IMR-90 (cell line): ENCODE measurements around the gene ANKRD53. TPM values are rescaled to one million over a fixed set of nuclear protein-coding genes. Genes with fewer than 3 reads are reported as not detected.
A peak's percentile ranks its signal among the peaks of the same experiment; 100 is the strongest.

Experiments
- ATAC-seq: fragments of 200-7000 bp; cut with Tn5 transposase; 2 replicates; pipeline ENCODE4 v1.9.1; 2020; ENCODE audit warnings: low read depth, mild to moderate bottlenecking, moderate library complexity
- BruUV-seq: library from RNA; stranded (reverse); fragments of 400-500 nt; replicated peaks from 2 replicates; lab custom pipeline; 2021; lab: Mats Ljungman, UMichigan
- CTCF ChIA-PET: fragments of 300-600 bp; formaldehyde crosslinking; extraction: SDS; loops from one replicate; lab custom pipeline; 2021; ENCODE audit warnings: antibody characterized with exemption; lab: Yijun Ruan, JAX
- POLR2A ChIA-PET: fragments of 300-600 bp; sonication (Branson Sonifier 250); formaldehyde crosslinking; loops from one replicate; lab custom pipeline; 2022; ENCODE audit warnings: antibody characterized with exemption; ENCODE audit not compliant: unreplicated experiment; lab: Charles Lee
- DNase-seq: peaks from one replicate; pipeline ENCODE4 v3.0.0; 2013
- H2AFZ ChIP-seq: replicated peaks from 2 replicates; pipeline ENCODE3; 2013; ENCODE audit warnings: low read length, mild to moderate bottlenecking; ENCODE audit not compliant: poor library complexity
- H2AK5ac ChIP-seq: 2 replicates; pipeline ENCODE4 v1.6.1; 2013; ENCODE audit warnings: low read depth, low read length, inconsistent platforms
- H2AK9ac ChIP-seq: replicated peaks from 2 replicates; pipeline ENCODE3; 2013; ENCODE audit warnings: mild to moderate bottlenecking, low read depth, low read length, moderate library complexity; ENCODE audit not compliant: poor library complexity
- H2BK120ac ChIP-seq: 2 replicates; pipeline ENCODE4 v1.6.1; 2013; ENCODE audit warnings: low read depth, low read length, inconsistent platforms
- H2BK15ac ChIP-seq: 3 replicates; pipeline ENCODE4 v1.6.1; 2013; ENCODE audit warnings: low read depth, low read length, inconsistent platforms
- H2BK20ac ChIP-seq: 2 replicates; pipeline ENCODE4 v1.6.1; 2013; ENCODE audit warnings: low read depth, mild to moderate bottlenecking, inconsistent platforms, low read length, moderate library complexity
- H2BK5ac ChIP-seq: 2 replicates; pipeline ENCODE4 v1.6.1; 2013; ENCODE audit warnings: mild to moderate bottlenecking, low read depth, low read length, inconsistent platforms; ENCODE audit not compliant: poor library complexity, severe bottlenecking
- H3K14ac ChIP-seq: replicated peaks from 2 replicates; pipeline ENCODE4 v1.6.1; 2013; ENCODE audit warnings: low read depth, low read length, inconsistent platforms
- H3K18ac ChIP-seq: 2 replicates; pipeline ENCODE4 v1.6.1; 2013; ENCODE audit warnings: low read depth, low read length, control low read depth
- H3K23ac ChIP-seq: 2 replicates; pipeline ENCODE4 v1.6.1; 2013; ENCODE audit warnings: low read depth, low read length, inconsistent platforms
- H3K27ac ChIP-seq: 2 replicates; pipeline ENCODE4 v1.5.1; 2013; ENCODE audit warnings: mild to moderate bottlenecking, control low read depth, low read length; ENCODE audit not compliant: insufficient read depth
- H3K27me3 ChIP-seq: 2 replicates; pipeline ENCODE4 v1.6.1; 2013; ENCODE audit warnings: low read length; ENCODE audit not compliant: control insufficient read depth, insufficient read depth
- H3K36me3 ChIP-seq: 2 replicates; pipeline ENCODE4 v1.6.1; 2013; ENCODE audit warnings: low read length, mixed read lengths; ENCODE audit not compliant: control insufficient read depth, insufficient read depth
- H3K4ac ChIP-seq: 2 replicates; pipeline ENCODE4 v1.6.1; 2013; ENCODE audit warnings: low read depth, low read length, inconsistent platforms
- H3K4me1 ChIP-seq: 2 replicates; pipeline ENCODE4 v1.6.1; 2013; ENCODE audit warnings: low read length, mixed read lengths; ENCODE audit not compliant: control insufficient read depth, insufficient read depth
- H3K4me2 ChIP-seq: 2 replicates; pipeline ENCODE4 v1.6.1; 2013; ENCODE audit warnings: low read depth, mild to moderate bottlenecking, control low read depth, low read length, moderate library complexity
- H3K4me3 ChIP-seq: 2 replicates; pipeline ENCODE4 v1.5.1; 2013; ENCODE audit warnings: low read depth, mild to moderate bottlenecking, control low read depth, low read length, moderate library complexity; ENCODE audit not compliant: insufficient read depth
- H3K56ac ChIP-seq: 2 replicates; pipeline ENCODE4 v1.6.1; 2013; ENCODE audit warnings: low read length, inconsistent platforms; ENCODE audit not compliant: insufficient read depth; ENCODE audit errors: extremely low read depth
- H3K79me1 ChIP-seq, 2 experiments: 2 replicates each; pipeline ENCODE4 v1.6.1; 2013; ENCODE audit warnings: low read length in 2 of 2, inconsistent platforms in 1 of 2, low read depth in 1 of 2
- H3K9ac ChIP-seq: 2 replicates; pipeline ENCODE4 v1.6.1; 2013; ENCODE audit warnings: low read depth, low read length, control low read depth
- H3K9me1 ChIP-seq: 2 replicates; pipeline ENCODE4 v1.6.1; 2013; ENCODE audit warnings: low read length, inconsistent platforms; ENCODE audit not compliant: insufficient read depth
- H3K9me3 ChIP-seq: 2 replicates; pipeline ENCODE4 v1.6.1; 2013; ENCODE audit warnings: low read length; ENCODE audit not compliant: control insufficient read depth, insufficient read depth
- H4K20me1 ChIP-seq: 2 replicates; pipeline ENCODE4 v1.6.1; 2013; ENCODE audit warnings: low read length, inconsistent platforms; ENCODE audit not compliant: insufficient read depth
- H4K5ac ChIP-seq: 2 replicates; pipeline ENCODE4 v1.6.1; 2013; ENCODE audit warnings: mild to moderate bottlenecking, low read depth, low read length, control low read depth
- H4K8ac ChIP-seq, 2 experiments: 2 replicates each; pipeline ENCODE4 v1.6.1; 2013; ENCODE audit warnings: low read depth in 2 of 2, low read length in 2 of 2, control low read depth in 1 of 2, inconsistent platforms in 1 of 2
- H4K91ac ChIP-seq: 2 replicates; pipeline ENCODE4 v1.6.1; 2013; ENCODE audit warnings: low read depth, low read length, inconsistent platforms; ENCODE audit not compliant: insufficient read depth
- BHLHE40 ChIP-seq: fragments of 150-350 bp; IDR thresholded peaks from 2 replicates; pipeline ENCODE4 v1.6.1; 2016; ENCODE audit warnings: mild to moderate bottlenecking, low read depth, low read length
- CEBPB ChIP-seq: IDR thresholded peaks from 2 replicates; pipeline ENCODE4 v1.6.1; 2012; ENCODE audit warnings: low read depth, low read length, improper control_type of control experiment
- RFX5 ChIP-seq: IDR thresholded peaks from 2 replicates; pipeline ENCODE4 v1.8.0; 2012; ENCODE audit warnings: low read depth, mild to moderate bottlenecking, low read length, moderate library complexity
- WGBS, 2 experiments: methylation state at CpG; one replicate each; pipeline versions ENCODE4 v1.1.5 to v1.1.7; 2013; ENCODE audit warnings: missing lambda C conversion rate in 2 of 2; ENCODE audit not compliant: insufficient read length in 1 of 2; ENCODE audit errors: extremely low coverage in 2 of 2; 5-methylcytosine and 5-hydroxymethylcytosine counted together
- dilution Hi-C: fragments of 300-500 bp; cut with HindIII; formaldehyde crosslinking; loops from one replicate; pipeline ENCODE4 v1.14.3; 2018; ENCODE audit warnings: low sequenced_read_pairs; ENCODE audit not compliant: unreplicated experiment
- in situ Hi-C: fragments of 300-500 bp; cut with MboI; formaldehyde crosslinking; loops from 3 replicates; pipeline ENCODE4 v1.14.3; 2019; ENCODE audit warnings: low sequenced_read_pairs, inconsistent platforms, mixed read lengths
- intact Hi-C: fragments of 100-400 bp; cut with micrococcal nuclease; formaldehyde crosslinking; loops from 2 replicates; pipeline ENCODE4 v1.10.0; 2022
- polyA plus RNA-seq, 3 experiments: library from polyadenylated mRNA; depleted of rRNA; stranded (reverse); fragments of >200 nt; gene quantifications; 2 replicates each; pipeline ENCODE4 v1.2.3, GENCODE V29; 2012; ENCODE audit warnings: low replicate concordance in 1 of 3
- total RNA-seq: library from RNA; depleted of rRNA; stranded (reverse); fragments of >200 nt; gene quantifications from 2 replicates; pipeline ENCODE4 v1.2.3, GENCODE V29; 2012
- TF ChIP-seq, protein P1 (sequence below): fragments of 150-350 bp; IDR thresholded peaks from 2 replicates; pipeline ENCODE4 v1.6.1; 2016; ENCODE audit warnings: low read depth, mild to moderate bottlenecking, low read length, moderate library complexity, borderline replicate concordance
- TF ChIP-seq, protein P2 (sequence below): conservative IDR thresholded peaks from 2 replicates; pipeline ENCODE4 v1.5.1; 2012; ENCODE audit warnings: mild to moderate bottlenecking, low read depth, low read length, improper control_type of control experiment

ANKRD53 gene
- total and polyA plus RNA-seq, 2 of the 4 experiments (the other 2 are of a cell fraction) = 0.54 to 1.0 TPM

DNA sequence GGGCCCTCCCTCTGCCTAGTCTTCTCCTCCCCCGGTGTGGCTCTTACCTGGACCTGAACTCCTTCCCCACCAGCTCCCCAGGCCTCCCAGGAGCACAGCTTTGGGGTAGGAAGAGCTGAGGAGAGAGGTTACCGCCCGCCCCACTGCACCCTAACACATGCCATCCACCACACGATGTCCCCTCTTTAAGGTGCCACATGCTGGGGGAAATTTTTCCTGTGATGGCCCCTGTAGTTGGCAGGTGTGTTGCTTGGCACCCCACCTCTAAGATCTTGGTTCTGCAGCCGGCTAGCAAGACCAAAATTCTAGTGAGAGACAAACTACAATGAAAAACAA, 23.1 kb downstream of the ANKRD53 start:
- no CpG with 5 or more reads among the region's 5 CpGs for WGBS, 2 experiments
- POLR2A ChIA-PET = no interaction called here

More for the DNA sequence above, 23.1 kb downstream of the ANKRD53 start:
- dilution Hi-C loops = no loop called here
- no peaks in the 10 kb centered on the region; the same call in 1 of the 2 replicates for H3K9me1 ChIP-seq
- no peak for ATAC-seq
- no peaks in the 10 kb centered on the region for H3K9me3 ChIP-seq
- H3K36me3 ChIP-seq = no peaks in the 10 kb centered on the region
- no peaks in the 10 kb centered on the region for H3K79me1 ChIP-seq
- H2BK5ac ChIP-seq = no peak overlapping the region
- no peak overlapping the region for H3K4me3 ChIP-seq
- H4K5ac ChIP-seq = no peak overlapping the region
- no peak overlapping the region for H3K4me2 ChIP-seq
- no peak overlapping the region for H2AK5ac ChIP-seq
- no peak overlapping the region for H4K91ac ChIP-seq
- no peak overlapping the region for H3K9ac ChIP-seq
- H3K4me1 ChIP-seq = peaks cover 2% of the 10 kb centered on the region; the same call in 1 of the 2 replicates
- no peak overlapping the region for H3K18ac ChIP-seq
- DNase-seq = no peak
- H3K27ac ChIP-seq = no peak overlapping the region
- CTCF ChIA-PET = interaction anchor here (0.6 to 1.0 kb wide), 3 partner anchors 36 to 52 kb away, joined by 3 to 4 read pairs (median 4); no protein-coding TSS in a partner anchor
- no peak overlapping the region for H2BK15ac ChIP-seq
- intact Hi-C loops = loop anchor here (1.0 to 10.0 kb wide), 2 partner anchors 36 to 123 kb away; no protein-coding TSS in a partner anchor
- BruUV-seq = no TSS peak
- H3K4ac ChIP-seq = no peak overlapping the region
- no peak overlapping the region for H2BK120ac ChIP-seq
- no peak overlapping the region for H3K56ac ChIP-seq
- no peak overlapping the region for H3K14ac ChIP-seq
- H2AFZ ChIP-seq = no peak overlapping the region
- H2BK20ac ChIP-seq = no peak overlapping the region
- no peak overlapping the region for H3K23ac ChIP-seq
- peaks cover 5% of the 10 kb centered on the region; the same call in 1 of the 2 replicates for H3K27me3 ChIP-seq
- peak overlapping the region in 1 of 2 experiments; percentile 64; a peak in 1 of 4 replicates for H4K8ac ChIP-seq
- H2AK9ac ChIP-seq = no peak overlapping the region
- no peaks in the 10 kb centered on the region for H4K20me1 ChIP-seq
- in situ Hi-C loops = no loop called here
- no peak for TF ChIP-seq BHLHE40
- TF ChIP-seq, protein P1, sequence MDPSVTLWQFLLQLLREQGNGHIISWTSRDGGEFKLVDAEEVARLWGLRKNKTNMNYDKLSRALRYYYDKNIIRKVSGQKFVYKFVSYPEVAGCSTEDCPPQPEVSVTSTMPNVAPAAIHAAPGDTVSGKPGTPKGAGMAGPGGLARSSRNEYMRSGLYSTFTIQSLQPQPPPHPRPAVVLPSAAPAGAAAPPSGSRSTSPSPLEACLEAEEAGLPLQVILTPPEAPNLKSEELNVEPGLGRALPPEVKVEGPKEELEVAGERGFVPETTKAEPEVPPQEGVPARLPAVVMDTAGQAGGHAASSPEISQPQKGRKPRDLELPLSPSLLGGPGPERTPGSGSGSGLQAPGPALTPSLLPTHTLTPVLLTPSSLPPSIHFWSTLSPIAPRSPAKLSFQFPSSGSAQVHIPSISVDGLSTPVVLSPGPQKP = no peak
- no peak for TF ChIP-seq CEBPB
- TF ChIP-seq, protein P2, sequence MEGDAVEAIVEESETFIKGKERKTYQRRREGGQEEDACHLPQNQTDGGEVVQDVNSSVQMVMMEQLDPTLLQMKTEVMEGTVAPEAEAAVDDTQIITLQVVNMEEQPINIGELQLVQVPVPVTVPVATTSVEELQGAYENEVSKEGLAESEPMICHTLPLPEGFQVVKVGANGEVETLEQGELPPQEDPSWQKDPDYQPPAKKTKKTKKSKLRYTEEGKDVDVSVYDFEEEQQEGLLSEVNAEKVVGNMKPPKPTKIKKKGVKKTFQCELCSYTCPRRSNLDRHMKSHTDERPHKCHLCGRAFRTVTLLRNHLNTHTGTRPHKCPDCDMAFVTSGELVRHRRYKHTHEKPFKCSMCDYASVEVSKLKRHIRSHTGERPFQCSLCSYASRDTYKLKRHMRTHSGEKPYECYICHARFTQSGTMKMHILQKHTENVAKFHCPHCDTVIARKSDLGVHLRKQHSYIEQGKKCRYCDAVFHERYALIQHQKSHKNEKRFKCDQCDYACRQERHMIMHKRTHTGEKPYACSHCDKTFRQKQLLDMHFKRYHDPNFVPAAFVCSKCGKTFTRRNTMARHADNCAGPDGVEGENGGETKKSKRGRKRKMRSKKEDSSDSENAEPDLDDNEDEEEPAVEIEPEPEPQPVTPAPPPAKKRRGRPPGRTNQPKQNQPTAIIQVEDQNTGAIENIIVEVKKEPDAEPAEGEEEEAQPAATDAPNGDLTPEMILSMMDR = no peak
- no peak for TF ChIP-seq RFX5
